CD4-positive, alpha-beta T cell treated with Interleukin-6 for 4 hours (primary cell): ENCODE measurements around the gene TXNL4A.
A peak's percentile ranks its signal among the peaks of the same experiment; 100 is the strongest.
"Not testable (repeated sequence)": the region's sequence is repeated elsewhere in the genome, so short reads cannot be mapped to it uniquely, and the experiment has no call there.

ENCODE experiments used
- DNase-seq: peaks from one replicate; pipeline ENCODE4 v3.0.0-alpha.2; 2020; ENCODE audit warnings: mixed read lengths

TXNL4A gene, protein sequence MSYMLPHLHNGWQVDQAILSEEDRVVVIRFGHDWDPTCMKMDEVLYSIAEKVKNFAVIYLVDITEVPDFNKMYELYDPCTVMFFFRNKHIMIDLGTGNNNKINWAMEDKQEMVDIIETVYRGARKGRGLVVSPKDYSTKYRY

DNA sequence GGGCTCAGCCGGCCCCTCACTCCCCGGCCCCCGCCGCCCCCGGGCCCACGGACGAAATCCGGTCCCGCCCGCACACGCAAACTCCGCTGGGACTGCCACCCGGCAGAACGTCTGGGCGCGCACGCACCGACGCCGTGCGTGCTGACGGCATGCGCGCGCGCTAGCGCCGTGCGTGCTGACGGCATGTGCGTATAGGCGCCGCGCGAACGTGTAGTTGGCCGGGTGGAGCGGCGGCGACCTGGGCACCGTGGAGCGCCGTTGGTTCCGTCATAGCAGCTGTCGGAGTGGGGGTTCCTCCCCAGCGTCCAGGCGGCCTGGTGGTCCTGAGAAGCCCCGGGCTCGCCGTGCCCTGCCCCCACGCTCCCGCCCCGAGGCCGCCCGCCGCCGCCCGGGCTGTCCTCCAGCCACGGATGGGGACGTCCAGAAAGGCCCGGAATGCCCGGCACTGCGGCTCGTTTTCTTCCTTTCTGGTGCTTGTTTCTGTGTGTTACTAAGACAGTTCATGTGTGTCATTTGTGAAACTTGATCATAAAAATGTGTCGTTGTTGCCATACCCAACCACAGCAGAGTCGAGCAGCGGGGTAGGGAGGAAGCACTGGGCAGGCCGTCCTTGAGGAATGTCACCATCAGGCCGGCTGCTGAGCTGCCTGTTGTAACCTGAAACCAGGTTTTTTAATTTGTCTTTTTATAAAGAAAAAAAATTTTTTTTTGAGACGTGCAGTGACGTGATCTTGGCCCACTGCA, at the start of gene TXNL4A:
TXNL4A (minus strand) TSS at position 113 of the 744 bp plus-strand sequence. CDS start 171 bp downstream, outside the sequence.
- peak; percentile 87 for DNase-seq

DNA sequence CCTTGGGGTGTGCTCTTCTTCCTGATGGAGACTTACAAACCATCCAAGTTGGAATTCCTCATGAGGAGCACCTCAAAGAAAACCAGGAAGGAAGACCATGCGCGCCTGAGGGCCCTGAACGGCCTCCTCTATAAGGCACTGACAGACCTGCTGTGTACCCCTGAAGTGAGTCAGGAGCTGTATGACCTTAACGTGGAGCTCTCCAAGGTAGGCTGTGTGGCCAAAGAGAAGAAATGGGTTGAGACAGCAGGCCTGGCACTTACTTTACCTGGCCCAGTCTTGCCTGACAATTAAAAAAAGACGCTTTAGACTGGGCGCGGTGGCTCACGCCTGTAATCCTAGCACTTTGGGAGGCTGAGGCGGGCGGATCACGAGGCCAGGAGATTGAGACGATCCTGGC, 48.9 kb upstream of the TXNL4A start:
- no peak for DNase-seq

DNA sequence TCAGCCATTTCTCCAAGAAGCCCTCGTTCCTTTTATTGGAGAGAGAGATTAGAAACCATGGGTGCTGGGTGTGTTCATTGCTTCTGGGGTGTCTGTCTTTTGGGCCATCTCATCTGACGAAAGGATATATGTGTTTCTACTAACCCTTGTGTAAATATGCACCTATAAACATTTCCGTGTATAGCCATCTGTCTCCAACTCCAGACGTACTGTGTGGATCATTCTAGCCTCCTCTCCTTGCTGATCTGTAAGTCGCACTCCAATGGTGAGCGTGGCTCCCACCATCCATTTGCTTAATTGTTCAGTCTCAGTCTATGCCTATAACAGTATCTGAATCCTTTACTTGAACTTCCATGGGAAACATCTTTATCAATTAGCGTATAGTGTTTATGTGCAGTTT, 47.6 kb upstream of the TXNL4A start:
- no peak for DNase-seq

GRCh38 chr18:80034852-80035406, 46.6 kb upstream of the TXNL4A start:
- DNase-seq = no peak

- peak; percentile 100 for DNase-seq
Observed at GRCh38 chr18:80034068-80034851, 45.9 kb upstream of the TXNL4A start, which contains the start of gene RBFA. TSS of gene RBFA (plus strand) at chr18:80034434. CDS start at chr18:80034496, 62 bp downstream.

DNA sequence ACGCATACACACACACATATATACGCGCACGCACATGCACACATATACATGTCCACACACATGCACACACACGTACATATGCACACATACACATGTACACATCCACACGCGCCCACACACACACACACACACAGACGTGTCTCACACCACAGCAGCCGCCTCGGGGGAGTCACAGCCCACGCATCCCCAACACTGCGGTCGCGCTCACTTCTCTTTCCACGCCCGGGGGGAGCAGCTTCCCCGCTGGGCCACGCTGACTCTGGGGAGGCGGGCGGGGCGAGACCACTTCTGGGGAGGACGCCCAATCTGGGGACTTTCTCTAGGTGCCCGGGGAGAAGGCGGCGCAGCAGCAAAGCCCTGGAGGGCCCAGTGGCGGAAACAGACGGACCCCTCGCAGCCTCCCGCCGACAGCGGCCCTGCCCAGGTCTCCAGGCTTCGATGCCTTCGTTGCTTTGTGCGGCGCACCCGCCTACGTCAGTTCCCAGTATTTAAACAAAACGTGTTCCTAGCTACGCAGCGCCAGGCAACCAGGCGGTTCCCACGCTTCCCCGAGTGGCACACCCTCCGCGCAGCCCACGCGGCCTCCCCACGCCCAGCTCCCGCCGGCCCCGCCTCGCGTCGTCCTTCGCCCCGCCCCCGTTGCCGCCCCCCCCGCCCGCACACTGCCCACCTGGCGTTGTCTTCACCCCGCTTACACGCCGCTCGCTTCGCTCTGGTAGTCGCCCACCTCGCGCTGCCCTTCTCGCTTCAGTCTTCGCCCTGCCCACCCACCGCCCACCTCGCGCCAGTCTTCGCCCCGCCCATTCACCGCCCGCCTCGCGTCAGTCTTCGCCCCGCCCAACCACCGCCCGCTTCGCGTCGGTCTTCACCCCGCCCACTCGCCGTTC, 45.1 kb upstream of the TXNL4A start:
- peak; percentile 67 for DNase-seq

- no peak for DNase-seq
Observed at GRCh38 chr18:80029690-80030089, 41.3 kb upstream of the TXNL4A start.

DNA sequence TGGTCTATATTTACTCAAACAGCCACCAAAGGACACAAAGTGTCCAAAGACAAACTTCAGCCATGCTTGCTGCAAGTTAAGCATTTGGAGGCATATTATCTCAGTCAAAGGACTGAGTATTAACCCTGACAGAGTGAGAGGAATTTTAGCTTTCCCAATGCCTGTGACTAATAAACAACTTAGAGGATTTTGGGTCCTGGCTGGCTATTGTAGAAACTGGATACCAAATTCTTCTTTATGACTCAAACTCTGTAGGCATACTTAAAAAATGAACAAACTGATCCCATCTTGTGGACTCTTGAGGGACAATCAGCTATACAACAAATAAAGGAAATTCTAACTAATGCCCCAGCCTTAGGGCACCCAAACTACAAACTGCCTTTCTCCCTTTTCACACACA, 39.4 kb upstream of the TXNL4A start:
- not testable (repeated sequence) for DNase-seq

DNA sequence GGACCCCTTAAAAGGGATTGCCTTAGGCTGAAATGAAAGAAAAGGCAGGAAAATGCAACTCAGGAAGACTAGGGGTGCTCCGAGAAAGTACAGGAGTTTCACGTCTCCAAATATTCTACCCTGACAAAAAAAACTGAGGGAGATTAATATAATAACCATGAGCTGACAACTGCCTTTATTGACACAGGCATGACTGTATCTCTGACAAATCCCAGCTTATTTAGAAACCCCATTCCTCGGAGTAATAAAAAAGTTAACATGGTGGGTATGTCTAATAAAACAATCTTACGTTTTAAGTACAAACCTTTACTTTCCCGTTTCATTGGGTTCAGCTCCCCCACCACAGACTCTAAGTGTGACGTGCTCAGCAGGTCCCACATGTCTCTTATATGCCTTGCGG, 38.0 kb upstream of the TXNL4A start:
- no peak for DNase-seq

DNA sequence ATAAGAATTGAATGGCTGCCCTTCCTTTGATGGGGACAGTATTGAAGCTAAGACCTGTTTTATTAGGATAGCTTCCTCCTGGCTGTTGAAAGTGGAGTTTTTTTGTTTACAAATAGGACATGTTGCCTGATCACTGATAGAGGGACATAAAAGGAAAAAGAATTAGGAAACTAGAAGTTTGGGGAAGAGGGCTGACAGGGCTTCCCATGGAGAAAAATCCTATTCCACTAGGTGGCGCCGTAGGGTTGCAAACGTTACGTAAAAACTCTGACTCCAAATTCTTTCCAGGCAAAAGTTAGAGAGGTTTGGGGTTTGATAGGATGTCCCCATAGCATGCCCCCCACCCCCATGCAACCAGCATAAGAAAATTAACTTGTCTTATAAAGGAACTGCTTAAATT, 34.8 kb upstream of the TXNL4A start:
- DNase-seq = no peak

- DNase-seq = no peak
Observed at GRCh38 chr18:80022613-80023012, 34.2 kb upstream of the TXNL4A start.

- no peak for DNase-seq
Observed at GRCh38 chr18:80012714-80013113, 24.4 kb upstream of the TXNL4A start.

DNA sequence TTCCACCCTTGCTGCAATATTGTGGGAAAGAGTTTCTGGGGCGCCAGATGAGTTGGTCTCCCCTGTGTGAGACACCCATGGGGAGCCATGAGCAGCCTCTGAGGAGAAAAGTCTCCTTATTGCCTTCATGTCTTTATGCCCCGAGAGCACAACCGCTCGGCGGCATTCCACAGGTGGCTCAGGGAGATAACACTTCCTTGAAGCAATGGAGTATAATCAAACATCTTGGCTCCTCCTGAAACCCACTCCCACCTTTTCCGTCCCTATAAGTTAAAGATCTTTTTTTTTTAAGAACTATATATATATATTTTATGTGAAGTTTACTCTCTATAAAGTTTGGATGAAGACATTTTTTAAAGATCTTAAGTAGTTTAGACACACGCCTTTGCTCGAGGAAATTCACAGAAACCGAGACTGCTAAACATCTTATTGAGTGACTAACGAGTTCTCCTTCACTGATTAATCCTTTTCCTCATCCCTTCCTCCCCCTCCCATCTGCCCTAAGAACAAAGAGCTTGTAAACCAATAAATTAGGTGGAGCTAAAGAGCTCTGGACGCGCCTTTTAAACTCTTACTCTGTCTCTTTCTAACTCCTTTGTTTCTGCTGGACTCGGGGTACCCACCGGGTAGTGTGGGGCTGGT, 23.3 kb upstream of the TXNL4A start:
- not testable (repeated sequence) for DNase-seq

GRCh38 chr18:80010551-80010906, 22.2 kb upstream of the TXNL4A start:
- DNase-seq = no peak

GRCh38 chr18:80009661-80010550, 21.5 kb upstream of the TXNL4A start:
- DNase-seq = no peak

GRCh38 chr18:80006724-80007123, 18.4 kb upstream of the TXNL4A start:
- DNase-seq = no peak

GRCh38 chr18:80004600-80005342, 16.4 kb upstream of the TXNL4A start:
- DNase-seq = no peak

- DNase-seq = no peak
Observed at GRCh38 chr18:80002468-80002867, 14.1 kb upstream of the TXNL4A start.

DNA sequence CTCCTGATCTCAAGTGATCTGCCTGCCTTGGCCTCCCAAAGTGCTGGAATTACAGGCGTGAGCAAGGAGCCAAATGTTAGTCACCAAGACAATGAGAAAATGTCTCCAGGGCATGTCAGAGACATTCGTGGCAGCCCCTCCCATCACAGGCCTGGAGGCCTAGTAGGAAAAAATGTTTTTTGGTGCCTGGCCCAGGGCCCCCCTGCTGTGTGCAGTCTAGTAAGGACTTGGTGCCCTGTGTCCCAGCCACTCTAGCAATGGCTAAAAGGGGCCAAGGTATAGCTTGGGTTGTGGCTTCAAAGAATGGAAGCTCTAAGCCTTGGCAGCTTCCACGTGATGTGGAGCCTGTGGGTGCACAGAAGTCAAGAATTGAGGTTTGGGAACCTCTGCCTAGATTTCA, 12.5 kb upstream of the TXNL4A start:
- DNase-seq = no peak

- DNase-seq = not testable (repeated sequence)
Observed at GRCh38 chr18:79999701-80000100, 11.3 kb upstream of the TXNL4A start.
